Heart left ventricle (tissue), 16 donors: ENCODE data around the gene RAB11FIP2. TPM values are rescaled to one million over a fixed set of nuclear protein-coding genes. Genes with fewer than 3 reads are reported as not detected.

Experiments
- ATAC-seq, 4 donors: fragments of 200-7000 bp; cut with Tn5 transposase; one replicate each; pipeline ENCODE4 v1.9.1; 2020 to 2022; ENCODE audit warnings: moderate library complexity in 4 of 4, mild to moderate bottlenecking in 3 of 4, moderate number of reproducible peaks in 1 of 4
- DNase-seq, 5 donors: peaks; one replicate each; pipeline ENCODE4 v3.0.0-alpha.2; 2020
- H3K27ac ChIP-seq, 12 donors: fragments of 200-600 bp; sonication (generic) in 4 of 12; one replicate each; pipeline versions ENCODE4 v1.5.0 to v1.8.0; 2016 to 2022; ENCODE audit warnings: mild to moderate bottlenecking in 2 of 12
- H3K27me3 ChIP-seq, 9 donors: fragments of 200-600 bp; sonication (generic) in 2 of 9; one replicate each; pipeline versions ENCODE4 v1.5.1 to v1.8.0; 2016 to 2022; ENCODE audit warnings: mild to moderate bottlenecking in 3 of 9
- H3K36me3 ChIP-seq, 9 donors: fragments of 200-600 bp; sonication (generic) in 2 of 9; one replicate each; pipeline versions ENCODE4 v1.5.0 to v1.8.0; 2018 to 2022; ENCODE audit warnings: mild to moderate bottlenecking in 2 of 9
- H3K4me1 ChIP-seq, 12 donors: fragments of 200-600 bp; sonication (generic) in 4 of 12; one replicate each; pipeline versions ENCODE4 v1.5.0 to v1.8.0; 2016 to 2022; ENCODE audit warnings: mild to moderate bottlenecking in 3 of 12
- H3K4me3 ChIP-seq, 12 donors: fragments of 200-600 bp; sonication (generic) in 4 of 12; one replicate each; pipeline versions ENCODE4 v1.5.0 to v1.8.0; 2017 to 2022; ENCODE audit warnings: mild to moderate bottlenecking in 9 of 12, moderate library complexity in 4 of 12
- H3K9me3 ChIP-seq, 12 donors: fragments of 200-600 bp; sonication (generic) in 4 of 12; one replicate each; pipeline versions ENCODE4 v1.5.0 to v1.8.0; 2016 to 2022; ENCODE audit warnings: mild to moderate bottlenecking in 1 of 12
- CTCF ChIP-seq, 12 donors: fragments of 200-600 bp; sonication (generic) in 4 of 12; IDR thresholded peaks; one replicate each; pipeline versions ENCODE4 v1.5.0 to v1.8.0; 2018 to 2022; ENCODE audit warnings: antibody characterized with exemption in 12 of 12, mild to moderate bottlenecking in 5 of 12
- POLR2A ChIP-seq, 2 donors: fragments of 450-650 bp; IDR thresholded peaks; one replicate each; pipeline ENCODE4 v1.6.1; 2017; ENCODE audit warnings: antibody characterized with exemption in 2 of 2, mild to moderate bottlenecking in 2 of 2, moderate library complexity in 2 of 2
- WGBS, 4 donors: extraction: QIAGEN DNeasy Blood & Tissue Kit in 2 of 4; methylation state at CpG; one replicate each; pipeline versions ENCODE4 v1.1.5 to v1.1.7; 2013 to 2018; 5-methylcytosine and 5-hydroxymethylcytosine counted together
- intact Hi-C, 10 donors: fragments of 100-400 bp; cut with DNase I; formaldehyde crosslinking; loops; one replicate each; pipeline versions ENCODE4 v1.11.1 to v1.14.2; 2022
- polyA plus RNA-seq, 2 donors: library from polyadenylated mRNA; stranded (reverse); fragments of 200-250 nt; gene quantifications; one replicate each; pipeline ENCODE4 v1.2.3, GENCODE V29; 2013
- total RNA-seq, 9 donors: library from RNA; depleted of rRNA in 2 of 9; stranded (reverse); fragments of >200 nt in 2 of 9; fragmentation: NEBNext Ultra II Directional in 3 of 9; extraction: Animal tissue kit (Norgen Biotek cat#: 25700) in 3 of 9; gene quantifications; one replicate each; pipeline versions ENCODE4 v1.1.0 to v1.2.4, GENCODE V29; 2016 to 2023
- donor health status: ischemic (EF 13 %, LVEDD 7.1; RV severe dilation, severe dysfunction).
- donor health status: healthy with polysubstance abuse.
- donor health status: DM: no; HTN: yes; CAD: no.
- donor health status: DM: no; HTN: no; CAD: no.
- donor health status: ischemic (EF 25% LVEDD 6.9; RV normal size, moderate dysfunction).
- donor health status: ischemic (EF 25% LVEDD 5.7; RV mildly dilated, moderate dysfunction).
- donor health status: healthy.
- donor health status: DM: yes; HTN: yes; CAD: no.
- donor health status: ischemic (EF 35%, LVEDD 5.7; RV mildly dilated, moderate dysfunction).
- donor health status: nonischemic (EF 11% LVEDD 7.7; RV severe dilation, severe dysfunction).
- donor health status: DM: yes; HTN: yes; CAD: no.
- donor health status: PGD.
- donor health status: ischemic (EF 29% LVEDD 5.4; RV normal size, mild dysfunction).
- donor health status: nonischemic (EF 23%, LVEDD 6.1; RV moderate dilation, normal function).

RAB11FIP2 gene
- total and polyA plus RNA-seq, 11 donors: 1.6 to 20.3 (median 12.3) TPM

- intact Hi-C loops: no loop called here
- Histone ChIP-seq H3K4me1 (no peaks in the 10 kb centered on the region), H3K4me3 (no peak overlapping the region), H3K27me3 (no peaks in the 10 kb centered on the region), H3K9me3 (no peaks in the 10 kb centered on the region), H3K27ac (no peak overlapping the region), H3K36me3 (peaks cover 0 to 35% (median 4%) of the 10 kb centered on the region in 9 donors)
- TF ChIP-seq CTCF (IDR thresholded peaks at IDR 0.05) (no peak), POLR2A (IDR thresholded peaks at IDR 0.05) (no peak)
- ATAC-seq (no peak), DNase-seq (no peak)
- WGBS, 4 donors: 79 to 93% (median 87%) methylated on average over 3 of the region's 3 CpGs
Measured at GRCh38 chr10:118020365-118020764, 26.4 kb downstream of the RAB11FIP2 start.

- ATAC-seq: no peak
- peaks cover 0 to 54% (median 14%) of the 10 kb centered on the region in 9 donors for H3K36me3 ChIP-seq
Measured at GRCh38 chr10:118017850-118018249, 28.9 kb downstream of the RAB11FIP2 start.

GRCh38 chr10:118017071-118017740 lies 29.5 kb downstream of the RAB11FIP2 start:
- DNase-seq (no peak), ATAC-seq (no peak)
- H3K36me3 ChIP-seq: peaks cover 0 to 54% (median 14%) of the 10 kb centered on the region in 9 donors
- 94 to 96% (median 96%) methylated on average over 12 of the region's 12 CpGs for WGBS, 4 donors
- H3K27ac ChIP-seq: no peak overlapping the region
- no peak for TF ChIP-seq CTCF (IDR thresholded peaks at IDR 0.05)
- no peak for TF ChIP-seq POLR2A (IDR thresholded peaks at IDR 0.05)
- H3K27me3 ChIP-seq: no peaks in the 10 kb centered on the region
- no peaks in the 10 kb centered on the region for H3K4me1 ChIP-seq
- no peak overlapping the region for H3K4me3 ChIP-seq
- intact Hi-C loops: no loop called here
- no peaks in the 10 kb centered on the region for H3K9me3 ChIP-seq

More at GRCh38 chr10:118017850-118018249, 28.9 kb downstream of the RAB11FIP2 start:
- no peak for TF ChIP-seq POLR2A (IDR thresholded peaks at IDR 0.05)
- Histone ChIP-seq H3K27ac (no peak overlapping the region), H3K9me3 (no peaks in the 10 kb centered on the region), H3K27me3 (no peaks in the 10 kb centered on the region), H3K4me3 (no peak overlapping the region), H3K4me1 (no peaks in the 10 kb centered on the region)
- DNase-seq: no peak
- 90 to 100% (median 93%) methylated on average over 5 of the region's 5 CpGs for WGBS, 4 donors
- intact Hi-C loops: no loop called here

- H3K4me1 ChIP-seq: no peaks in the 10 kb centered on the region
- no peaks in the 10 kb centered on the region for H3K27me3 ChIP-seq
- no peak overlapping the region for H3K27ac ChIP-seq
- no peak for DNase-seq
- no peaks in the 10 kb centered on the region for H3K9me3 ChIP-seq
- H3K36me3 ChIP-seq: peaks cover 0 to 58% (median 23%) of the 10 kb centered on the region in 9 donors
- TF ChIP-seq POLR2A (IDR thresholded peaks at IDR 0.05) (no peak), CTCF (IDR thresholded peaks at IDR 0.05) (no peak)
- no peak overlapping the region for H3K4me3 ChIP-seq
- ATAC-seq: no peak
- intact Hi-C loops: no loop called here
Measured at GRCh38 chr10:118012952-118013525, 33.7 kb downstream of the RAB11FIP2 start.
